Smooth muscle cell (in vitro differentiated cells): ENCODE measurements around the gene NDST3. TPM values are rescaled to one million over a fixed set of nuclear protein-coding genes. Genes with fewer than 3 reads are reported as not detected.

ENCODE experiments used
- DNase-seq: peaks from one replicate; lab custom pipeline; 2025; ENCODE audit not compliant: unreplicated experiment; lab: John Stamatoyannopoulos, UW
- H2AFZ ChIP-seq: fragments of 200-600 bp; sonication (generic); 2 replicates; pipeline ENCODE4 v1.6.0; 2016; ENCODE audit warnings: antibody characterized with exemption, low read depth, mild to moderate bottlenecking
- H3F3A ChIP-seq: fragments of 200-600 bp; sonication (generic); 2 replicates; pipeline ENCODE4 v1.6.0; 2017; ENCODE audit warnings: antibody characterized with exemption, low read depth
- H3K27ac ChIP-seq: fragments of 200-600 bp; sonication (generic); 2 replicates; pipeline ENCODE4 v1.5.1; 2016; ENCODE audit warnings: low read depth, mild to moderate bottlenecking
- H3K27me3 ChIP-seq: fragments of 200-600 bp; sonication (generic); 2 replicates; pipeline ENCODE4 v1.6.1; 2016; ENCODE audit warnings: low read depth, mild to moderate bottlenecking
- H3K36me3 ChIP-seq: fragments of 200-600 bp; sonication (generic); 2 replicates; pipeline ENCODE4 v1.5.1; 2016; ENCODE audit warnings: low read depth
- H3K4me1 ChIP-seq: fragments of 200-600 bp; sonication (generic); 2 replicates; pipeline ENCODE4 v1.5.1; 2016; ENCODE audit warnings: low read depth
- H3K4me2 ChIP-seq: fragments of 200-600 bp; sonication (generic); 2 replicates; pipeline ENCODE4 v1.6.0; 2016; ENCODE audit warnings: mild to moderate bottlenecking
- H3K4me3 ChIP-seq: fragments of 200-600 bp; sonication (generic); 2 replicates; pipeline ENCODE4 v1.5.1; 2016; ENCODE audit warnings: mild to moderate bottlenecking
- H3K79me2 ChIP-seq: fragments of 200-600 bp; sonication (generic); 2 replicates; pipeline ENCODE4 v1.6.0; 2016; ENCODE audit warnings: low read depth, mild to moderate bottlenecking
- H3K9ac ChIP-seq: fragments of 200-600 bp; sonication (generic); 2 replicates; pipeline ENCODE4 v1.6.0; 2016; ENCODE audit warnings: low read depth
- H3K9me3 ChIP-seq: fragments of 200-600 bp; sonication (generic); replicated peaks from 2 replicates; pipeline ENCODE4 v1.5.1; 2016; ENCODE audit warnings: low read depth
- H4K20me1 ChIP-seq: fragments of 200-600 bp; sonication (generic); 2 replicates; pipeline ENCODE4 v1.6.0; 2016; ENCODE audit warnings: low read depth
- WGBS: methylation state at CpG from one replicate; pipeline ENCODE4 v1.1.7; 2016; ENCODE audit warnings: low lambda C conversion rate; 5-methylcytosine and 5-hydroxymethylcytosine counted together
- polyA plus RNA-seq: library from polyadenylated mRNA; unstranded; fragments of >200 nt; fragmentation: Nextera tagmentation; extraction: Ambion mirVana; gene quantifications from 2 replicates; pipeline ENCODE4 v1.2.1, GENCODE V29; 2016
- total RNA-seq: library from RNA; depleted of rRNA; stranded (reverse); fragments of >200 nt; gene quantifications from 2 replicates; pipeline ENCODE4 v1.2.3, GENCODE V29; 2014
- TF ChIP-seq, protein P1 (sequence below): fragments of 200-600 bp; sonication (generic); IDR thresholded peaks from 2 replicates; pipeline ENCODE4 v1.5.1; 2017; ENCODE audit warnings: borderline replicate concordance, mild to moderate bottlenecking, antibody characterized with exemption; ENCODE audit not compliant: insufficient read depth, poor library complexity, severe bottlenecking

The NDST3 gene
- total and polyA plus RNA-seq, 2 experiments from 2014 or later = 0.13 TPM; not detected in 1

GRCh38 chr4:118076958-118077766, 42.9 kb downstream of the NDST3 start:
- Histone ChIP-seq H3F3A (no peaks in the 10 kb centered on the region), H3K36me3 (no peaks in the 10 kb centered on the region), H3K9me3 (no peaks in the 10 kb centered on the region), H3K79me2 (no peaks in the 10 kb centered on the region), H3K27me3 (no peaks in the 10 kb centered on the region), H3K9ac (no peak overlapping the region), H3K4me3 (no peak overlapping the region), H2AFZ (no peak overlapping the region), H3K4me1 (no peaks in the 10 kb centered on the region), H4K20me1 (no peaks in the 10 kb centered on the region), H3K4me2 (no peak overlapping the region), H3K27ac (no peak overlapping the region)
- no peak for DNase-seq
- TF ChIP-seq, protein P1, sequence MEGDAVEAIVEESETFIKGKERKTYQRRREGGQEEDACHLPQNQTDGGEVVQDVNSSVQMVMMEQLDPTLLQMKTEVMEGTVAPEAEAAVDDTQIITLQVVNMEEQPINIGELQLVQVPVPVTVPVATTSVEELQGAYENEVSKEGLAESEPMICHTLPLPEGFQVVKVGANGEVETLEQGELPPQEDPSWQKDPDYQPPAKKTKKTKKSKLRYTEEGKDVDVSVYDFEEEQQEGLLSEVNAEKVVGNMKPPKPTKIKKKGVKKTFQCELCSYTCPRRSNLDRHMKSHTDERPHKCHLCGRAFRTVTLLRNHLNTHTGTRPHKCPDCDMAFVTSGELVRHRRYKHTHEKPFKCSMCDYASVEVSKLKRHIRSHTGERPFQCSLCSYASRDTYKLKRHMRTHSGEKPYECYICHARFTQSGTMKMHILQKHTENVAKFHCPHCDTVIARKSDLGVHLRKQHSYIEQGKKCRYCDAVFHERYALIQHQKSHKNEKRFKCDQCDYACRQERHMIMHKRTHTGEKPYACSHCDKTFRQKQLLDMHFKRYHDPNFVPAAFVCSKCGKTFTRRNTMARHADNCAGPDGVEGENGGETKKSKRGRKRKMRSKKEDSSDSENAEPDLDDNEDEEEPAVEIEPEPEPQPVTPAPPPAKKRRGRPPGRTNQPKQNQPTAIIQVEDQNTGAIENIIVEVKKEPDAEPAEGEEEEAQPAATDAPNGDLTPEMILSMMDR = peak; percentile 34
- 67% methylated on average over 8 of the region's 8 CpGs for WGBS

GRCh38 chr4:118077767-118078105, 43.5 kb downstream of the NDST3 start:
- no peaks in the 10 kb centered on the region for H3K9me3 ChIP-seq
- H3K36me3 ChIP-seq = no peaks in the 10 kb centered on the region
- no peak overlapping the region for H3K9ac ChIP-seq
- H3K27me3 ChIP-seq = no peaks in the 10 kb centered on the region
- H3K4me3 ChIP-seq = no peak overlapping the region
- no peaks in the 10 kb centered on the region for H3F3A ChIP-seq
- DNase-seq = no peak
- TF ChIP-seq, protein P1 = no peak
- H4K20me1 ChIP-seq = no peaks in the 10 kb centered on the region
- H3K27ac ChIP-seq = no peak overlapping the region
- WGBS = 91% methylated on average over 3 of the region's 3 CpGs
- no peak overlapping the region for H2AFZ ChIP-seq
- H3K4me1 ChIP-seq = no peaks in the 10 kb centered on the region
- no peaks in the 10 kb centered on the region for H3K79me2 ChIP-seq
- H3K4me2 ChIP-seq = no peak overlapping the region

- H3K9me3 ChIP-seq = no peaks in the 10 kb centered on the region
- H3K27ac ChIP-seq = no peak overlapping the region
Measured at GRCh38 chr4:118081434-118081833, 47.1 kb downstream of the NDST3 start.

More at GRCh38 chr4:118081434-118081833, 47.1 kb downstream of the NDST3 start:
- no peaks in the 10 kb centered on the region for H3F3A ChIP-seq
- H3K79me2 ChIP-seq = no peaks in the 10 kb centered on the region
- H3K27me3 ChIP-seq = no peaks in the 10 kb centered on the region
- peaks cover 3% of the 10 kb centered on the region for H3K4me1 ChIP-seq
- no peaks in the 10 kb centered on the region for H4K20me1 ChIP-seq
- DNase-seq = no peak
- no peak overlapping the region for H2AFZ ChIP-seq
- H3K4me3 ChIP-seq = no peak overlapping the region
- H3K36me3 ChIP-seq = no peaks in the 10 kb centered on the region
- no peak overlapping the region for H3K4me2 ChIP-seq
- H3K9ac ChIP-seq = no peak overlapping the region
- TF ChIP-seq, protein P1 = no peak
